Spleen (tissue), 11 donors: ENCODE results near the gene GALNT18. TPM values are rescaled to one million over a fixed set of nuclear protein-coding genes. Genes with fewer than 3 reads are reported as not detected.

Source experiments
- DNase-seq: peaks from one replicate; pipeline ENCODE4 v3.0.0-alpha.2; 2020
- H3K27ac ChIP-seq, 8 donors: fragments of 200-600 bp; sonication (generic) in 7 of 8; 1 replicate in 4 of 8; 2 replicates in 4 of 8; pipeline versions ENCODE4 v1.5.0 to v1.8.0; 2016 to 2021; ENCODE audit warnings: inconsistent platforms in 4 of 8, mild to moderate bottlenecking in 4 of 8, moderate library complexity in 1 of 8
- H3K27me3 ChIP-seq, 7 donors: fragments of 200-600 bp; sonication (generic) in 6 of 7; replicated peaks in 1 of 7; 1 replicate in 4 of 7; 2 replicates in 3 of 7; pipeline versions ENCODE4 v1.5.0 to v1.8.0; 2016 to 2021; ENCODE audit warnings: inconsistent platforms in 3 of 7, mild to moderate bottlenecking in 1 of 7
- H3K36me3 ChIP-seq, 6 donors: fragments of 200-600 bp; sonication (generic) in 5 of 6; 1 replicate in 4 of 6; 2 replicates in 2 of 6; pipeline versions ENCODE4 v1.5.0 to v1.8.0; 2016 to 2021; ENCODE audit warnings: inconsistent platforms in 2 of 6
- H3K4me1 ChIP-seq, 6 donors: fragments of 200-600 bp; sonication (generic) in 5 of 6; 1 replicate in 3 of 6; 2 replicates in 3 of 6; pipeline versions ENCODE4 v1.5.0 to v1.8.0; 2016 to 2021; ENCODE audit warnings: inconsistent platforms in 3 of 6
- H3K4me3 ChIP-seq, 8 donors: fragments of 200-600 bp; sonication (generic) in 7 of 8; 1 replicate in 4 of 8; 2 replicates in 4 of 8; pipeline versions ENCODE4 v1.5.0 to v1.8.0; 2016 to 2021; ENCODE audit warnings: inconsistent platforms in 4 of 8, mild to moderate bottlenecking in 4 of 8, moderate library complexity in 2 of 8
- H3K9me3 ChIP-seq, 8 donors: fragments of 200-600 bp; sonication (generic) in 7 of 8; 1 replicate in 4 of 8; 2 replicates in 4 of 8; pipeline versions ENCODE4 v1.5.0 to v1.8.0; 2016 to 2021; ENCODE audit warnings: inconsistent platforms in 4 of 8
- CTCF ChIP-seq, 11 experiments: fragments of 200-600 bp in 7 of 11; fragments of 450-650 bp in 4 of 11; sonication (generic) in 4 of 11; IDR thresholded peaks in 8 of 11; conservative IDR thresholded peaks in 3 of 11; 1 replicate in 7 of 11; 2 replicates in 4 of 11; pipeline versions ENCODE4 v1.4.0 to v1.8.0; 2016 to 2021; ENCODE audit warnings: antibody characterized with exemption in 11 of 11, inconsistent platforms in 4 of 11, mild to moderate bottlenecking in 1 of 11
- POLR2A ChIP-seq, 3 donors: fragments of 450-650 bp; IDR thresholded peaks; one replicate each; pipeline ENCODE4 v1.5.1; 2017; ENCODE audit warnings: antibody characterized with exemption in 3 of 3, mild to moderate bottlenecking in 1 of 3
- POLR2AphosphoS5 ChIP-seq, 3 donors: sonication (generic); formaldehyde crosslinking; IDR thresholded peaks; one replicate each; pipeline ENCODE4 v1.5.1; 2017; ENCODE audit warnings: antibody characterized with exemption in 3 of 3
- WGBS, 5 donors: extraction: QIAGEN DNeasy Blood & Tissue Kit in 3 of 5; methylation state at CpG; one replicate each; pipeline versions ENCODE4 v1.1.5 to v1.1.7; 2013 to 2018; 5-methylcytosine and 5-hydroxymethylcytosine counted together
- intact Hi-C: fragments of 100-400 bp; cut with DNase I; formaldehyde crosslinking; loops from one replicate; pipeline ENCODE4 v1.15.0; 2023; ENCODE audit warnings: low total_unique reads
- polyA plus RNA-seq, 3 donors: library from polyadenylated mRNA; stranded (reverse); fragments of 200-250 nt; gene quantifications; one replicate each; pipeline ENCODE4 v1.2.1, GENCODE V29; 2013
- total RNA-seq, 7 donors: library from RNA; depleted of rRNA in 3 of 7; stranded (reverse); fragments of >200 nt in 3 of 7; fragmentation: NEBNext Ultra II Directional in 4 of 7; extraction: Animal tissue kit (Norgen Biotek cat#: 25700) in 4 of 7; gene quantifications; one replicate each; pipeline versions ENCODE4 v1.1.0 to v1.2.1, GENCODE V29; 2016 to 2021
- donor health status: healthy with polysubstance abuse.
- donor health status: DM: no; HTN: no; CAD: no; lungs with moderate emphysema.
- donor health status: DM: no; HTN: no; CAD: no.
- donor health status: Bipolar disorder and iron deficiency.
- donor health status: healthy.
- donor health status: DM: no; HTN: no; CAD: no.
- donor health status: DM: yes; HTN: yes; CAD: no.

The GALNT18 gene
- total and polyA plus RNA-seq, 10 donors = 0.87 to 6.9 (median 3.9) TPM

GRCh38 chr11:11407763-11408084 lies 214.1 kb downstream of the GALNT18 start:
- Histone ChIP-seq H3K4me1 (peaks cover 6 to 42% (median 22%) of the 10 kb centered on the region in 6 donors), H3K36me3 (no peaks in the 10 kb centered on the region), H3K27ac (peak overlapping the region in 1 of 8 donors; percentile 58), H3K9me3 (no peaks in the 10 kb centered on the region), H3K4me3 (no peak overlapping the region), H3K27me3 (peaks cover 0 to 52% (median 0%) of the 10 kb centered on the region in 7 donors)
- intact Hi-C loops = no loop called here
- 66 to 96% (median 78%) methylated on average over 5 of the region's 5 CpGs for WGBS, 5 donors
- DNase-seq = no peak
- TF ChIP-seq POLR2AphosphoS5 (IDR thresholded peaks at IDR 0.05) (no peak), CTCF (IDR thresholded peaks at IDR 0.05 in 8 of 11, conservative IDR thresholded peaks at IDR 0.05 in 3 of 11) (no peak), POLR2A (IDR thresholded peaks at IDR 0.05) (no peak)

GRCh38 chr11:11407065-11407762 lies 214.6 kb downstream of the GALNT18 start:
- peak overlapping the region in 3 of 8 donors; percentile 40 to 58 (median 54) for H3K27ac ChIP-seq

GRCh38 chr11:11406652-11407051 lies 215.2 kb downstream of the GALNT18 start:
- no peak for DNase-seq
- Histone ChIP-seq H3K4me1 (peaks cover 6 to 42% (median 22%) of the 10 kb centered on the region in 6 donors), H3K36me3 (no peaks in the 10 kb centered on the region), H3K4me3 (no peak overlapping the region), H3K27me3 (peaks cover 0 to 53% (median 0%) of the 10 kb centered on the region in 7 donors), H3K9me3 (no peaks in the 10 kb centered on the region), H3K27ac (peak overlapping the region in 3 of 8 donors; percentile 40 to 58 (median 54))
- intact Hi-C loops = no loop called here
- TF ChIP-seq POLR2AphosphoS5 (IDR thresholded peaks at IDR 0.05) = no peak
- TF ChIP-seq POLR2A (IDR thresholded peaks at IDR 0.05) = no peak
- TF ChIP-seq CTCF (IDR thresholded peaks at IDR 0.05 in 8 of 11, conservative IDR thresholded peaks at IDR 0.05 in 3 of 11) = no peak
- WGBS, 5 donors = 66 to 76% (median 72%) methylated on average over 3 of the region's 3 CpGs

More at GRCh38 chr11:11407065-11407762, 214.6 kb downstream of the GALNT18 start:
- intact Hi-C loops = no loop called here
- Histone ChIP-seq H3K9me3 (no peaks in the 10 kb centered on the region), H3K27me3 (peaks cover 0 to 54% (median 0%) of the 10 kb centered on the region in 7 donors), H3K4me3 (no peak overlapping the region), H3K36me3 (no peaks in the 10 kb centered on the region), H3K4me1 (peaks cover 6 to 42% (median 22%) of the 10 kb centered on the region in 6 donors)
- 31 to 50% (median 48%) methylated on average over 8 to 9 of the region's 9 CpGs for WGBS, 5 donors
- no peak for DNase-seq
- TF ChIP-seq POLR2A (IDR thresholded peaks at IDR 0.05) = no peak
- no peak for TF ChIP-seq POLR2AphosphoS5 (IDR thresholded peaks at IDR 0.05)
- no peak for TF ChIP-seq CTCF (IDR thresholded peaks at IDR 0.05 in 8 of 11, conservative IDR thresholded peaks at IDR 0.05 in 3 of 11)
